Measurements from ENCODE around the gene PNMA8B.
A peak's percentile ranks its signal among the peaks of the same experiment; 100 is the strongest.

PNMA8B gene

DNA sequence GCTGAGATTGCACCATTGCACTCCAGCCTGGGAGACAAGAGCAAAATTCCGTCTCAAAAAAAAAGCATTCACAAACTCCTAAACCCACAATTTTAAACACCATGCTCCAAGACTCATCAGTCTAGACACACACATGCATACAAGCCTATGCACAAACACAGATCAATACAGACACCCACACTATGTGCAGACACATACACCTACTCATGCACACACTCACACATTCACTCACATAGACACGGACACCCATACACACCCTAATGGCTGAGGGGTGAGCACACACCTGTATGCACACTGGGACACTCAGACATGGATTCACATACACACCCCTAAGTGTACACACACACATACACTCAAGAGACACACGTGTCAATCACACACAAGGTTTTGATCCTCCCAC lies 9.3 kb downstream of the PNMA8B start:
- no peak for DNase-seq

DNA sequence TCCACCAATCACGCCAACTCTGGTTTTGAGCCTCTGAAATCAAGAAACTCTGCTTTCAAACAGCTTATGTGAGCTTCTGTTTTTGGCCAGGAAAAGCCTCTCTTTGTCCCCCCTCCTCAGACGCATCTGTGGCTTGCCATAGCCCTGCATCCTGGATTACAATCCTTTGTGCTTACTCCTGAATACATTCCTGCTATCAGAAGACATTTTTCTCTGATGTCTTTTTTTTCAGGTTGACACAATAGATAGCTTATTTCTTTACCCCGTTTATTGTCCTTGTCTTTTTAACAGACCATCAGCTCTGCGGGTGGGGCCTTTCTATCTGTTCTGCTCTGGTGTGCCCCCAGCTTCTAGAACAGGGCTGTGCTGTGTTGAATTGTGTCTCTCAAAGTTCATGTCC lies 11.0 kb downstream of the PNMA8B start:
- no peak for DNase-seq

- DNase-seq = no peak
These were observed 13.0 kb downstream of the PNMA8B start for GRCh38 chr19:46482631-46483030.

- DNase-seq = no peak
These were observed 13.7 kb downstream of the PNMA8B start for GRCh38 chr19:46481947-46482346.

GRCh38 chr19:46481223-46481848 lies 14.3 kb downstream of the PNMA8B start:
- no peak for DNase-seq

DNA sequence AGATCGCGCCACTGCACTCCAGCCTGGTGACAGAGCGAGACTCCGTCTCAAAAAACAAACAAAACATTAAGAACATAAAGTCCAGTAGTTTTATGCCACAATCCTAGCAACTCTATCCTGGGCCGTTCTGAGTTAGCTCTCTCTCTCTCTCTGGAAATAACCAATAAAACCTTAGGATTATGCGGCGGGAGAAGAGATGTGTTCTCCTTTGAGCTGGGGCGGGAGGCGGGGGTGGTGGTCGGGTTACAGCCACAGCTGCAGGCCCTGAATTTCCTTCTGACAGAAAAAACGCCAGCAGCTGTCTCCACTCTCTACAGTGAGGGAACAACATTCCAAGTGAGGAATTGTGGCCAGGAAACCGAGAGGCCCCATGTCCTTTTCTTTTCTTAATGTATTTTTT lies 15.3 kb downstream of the PNMA8B start:
- DNase-seq = no peak

- no peak for DNase-seq
These were observed 17.2 kb downstream of the PNMA8B start for GRCh38 chr19:46478356-46478986.

DNA sequence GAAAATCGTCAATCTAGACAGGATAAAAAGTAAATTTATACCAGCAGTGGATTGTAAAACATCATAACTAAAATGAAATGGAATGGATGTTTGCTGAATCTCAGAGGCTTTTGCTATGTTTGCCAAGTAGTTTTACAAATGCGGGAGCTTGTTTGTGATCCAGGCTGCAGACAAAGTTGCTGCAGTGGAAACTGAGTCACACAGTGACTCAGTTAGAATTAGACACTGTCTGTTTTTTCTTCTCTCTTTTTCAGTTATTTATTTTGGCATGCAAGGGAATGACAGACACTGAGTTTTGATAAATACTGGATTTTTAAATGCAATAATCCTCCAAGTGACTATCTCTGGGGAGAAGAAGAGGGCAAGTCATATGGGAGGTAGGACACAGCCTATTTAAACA lies 19.7 kb downstream of the PNMA8B start:
- no peak for DNase-seq

GRCh38 chr19:46474211-46474610 lies 21.5 kb downstream of the PNMA8B start:
- DNase-seq = no peak

DNA sequence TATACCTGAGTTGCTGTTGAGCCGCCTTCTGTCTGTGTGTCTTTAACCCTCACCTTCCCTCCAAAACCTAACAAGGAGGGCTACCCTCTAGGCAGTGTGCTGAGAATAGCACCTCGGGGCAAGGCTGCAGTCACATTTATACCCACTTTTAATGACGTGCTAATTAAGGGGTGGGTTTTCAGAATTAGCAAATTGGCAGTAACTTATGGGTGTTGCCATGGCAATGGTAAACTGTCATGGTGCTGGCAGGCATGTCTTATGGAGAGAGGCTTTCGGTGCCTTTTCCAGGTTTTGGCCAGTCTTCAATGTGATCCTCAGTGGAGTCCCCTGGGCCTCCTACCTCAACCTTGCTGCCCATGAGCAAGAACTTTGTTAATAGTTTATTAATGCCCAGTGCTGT lies 23.1 kb downstream of the PNMA8B start:
- DNase-seq = no peak

GRCh38 chr19:46471811-46472543 lies 23.7 kb downstream of the PNMA8B start:
- peak; percentile 2 for DNase-seq

- DNase-seq = peak; percentile 38
These were observed 24.4 kb downstream of the PNMA8B start, which contains the start of gene PNMA8A for GRCh38 chr19:46471116-46471733. TSS of gene PNMA8A (minus strand) at chr19:46471563. CDS start at chr19:46471035, 528 bp downstream.

DNA sequence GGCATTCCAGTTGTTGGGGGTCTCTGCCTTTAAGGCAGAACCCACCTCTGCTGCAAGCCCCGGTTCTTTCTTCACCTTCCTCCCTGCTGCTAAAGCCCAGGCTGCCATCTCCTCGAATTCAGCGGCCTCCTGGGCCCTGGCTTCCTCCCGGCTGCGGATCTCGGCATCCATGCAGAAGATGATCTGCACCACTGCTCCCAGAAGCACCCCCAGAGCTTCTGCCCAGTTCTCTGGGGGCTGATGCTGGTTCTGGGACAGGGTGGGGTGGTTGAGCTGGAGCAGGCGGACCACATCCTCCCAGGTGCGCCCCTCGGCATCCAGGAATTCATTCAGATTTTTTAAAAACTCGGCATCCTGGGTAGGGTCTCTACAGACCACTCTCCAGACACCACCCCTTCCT lies 25.3 kb downstream of the PNMA8B start:
- DNase-seq = no peak

GRCh38 chr19:46469541-46470185 lies 26.0 kb downstream of the PNMA8B start:
- no peak for DNase-seq

DNA sequence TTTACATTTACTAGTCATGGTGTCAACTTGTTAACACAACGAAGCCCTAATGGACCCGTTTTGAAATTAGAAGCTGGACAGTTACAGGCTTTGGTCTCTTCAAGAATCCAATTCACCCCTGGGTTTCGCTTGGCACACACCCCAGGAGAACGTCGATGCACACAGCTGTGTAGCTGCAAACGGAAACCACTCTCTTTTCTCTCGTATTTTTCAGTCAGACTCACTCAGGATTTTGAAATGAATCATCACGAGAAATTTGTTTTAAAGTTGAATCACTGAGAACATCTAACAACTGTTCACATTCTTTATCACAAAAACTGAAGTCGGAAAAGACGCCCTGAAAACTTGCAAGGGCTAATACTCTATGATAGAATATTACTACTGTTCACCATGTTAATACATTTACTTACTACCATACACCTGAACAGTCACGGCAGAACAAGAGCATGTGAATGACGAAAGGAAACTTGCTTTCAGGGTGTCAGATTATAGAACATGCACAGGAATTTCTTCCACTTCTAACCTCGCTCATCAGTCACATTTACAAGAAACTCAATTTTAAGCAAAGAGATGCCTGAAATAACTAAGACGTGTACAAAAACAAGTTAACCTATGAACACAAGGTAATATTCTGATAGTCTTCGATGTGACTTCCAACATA lies 29.0 kb downstream of the PNMA8B start:
- DNase-seq = no peak

DNA sequence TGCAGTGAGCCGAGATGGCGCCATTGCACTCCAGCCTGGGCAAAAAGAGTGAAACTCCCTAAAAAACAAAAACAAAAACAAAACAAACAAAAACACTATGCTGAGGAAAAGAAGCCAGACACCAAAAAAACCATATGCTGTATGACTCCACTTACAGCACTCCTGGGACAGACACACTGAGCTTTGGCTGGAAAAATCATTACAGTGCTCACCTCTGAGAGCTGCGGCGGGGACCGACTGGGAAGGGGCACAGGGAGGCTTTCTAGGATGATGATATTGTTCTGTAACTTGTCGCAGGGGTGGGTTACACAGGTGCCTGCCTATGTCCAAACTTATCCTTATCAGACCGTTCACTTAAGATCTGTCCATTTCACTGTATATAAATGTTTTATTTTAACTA lies 32.2 kb downstream of the PNMA8B start:
- DNase-seq = no peak

GRCh38 chr19:46461537-46461936 lies 34.1 kb downstream of the PNMA8B start:
- DNase-seq = no peak

DNA sequence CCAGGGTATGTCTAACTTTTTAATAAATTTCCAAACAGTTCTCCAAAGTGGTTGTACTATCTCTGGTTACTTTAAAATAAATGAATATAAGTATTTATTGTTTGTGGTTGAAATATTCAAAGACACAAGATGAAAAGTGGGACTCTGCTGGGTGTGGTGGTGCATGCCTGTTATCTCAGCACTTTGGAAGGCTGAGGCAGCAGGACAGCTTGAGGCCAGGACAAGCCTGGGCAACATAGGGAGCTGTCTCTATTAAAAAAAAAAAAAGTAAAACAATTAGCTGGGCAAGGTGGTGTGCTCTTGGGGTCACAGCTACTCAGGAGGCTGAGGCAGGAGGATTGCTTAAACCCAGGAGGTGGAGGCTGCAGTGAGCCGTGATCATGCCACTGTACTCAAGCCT lies 34.7 kb downstream of the PNMA8B start:
- DNase-seq = no peak

DNA sequence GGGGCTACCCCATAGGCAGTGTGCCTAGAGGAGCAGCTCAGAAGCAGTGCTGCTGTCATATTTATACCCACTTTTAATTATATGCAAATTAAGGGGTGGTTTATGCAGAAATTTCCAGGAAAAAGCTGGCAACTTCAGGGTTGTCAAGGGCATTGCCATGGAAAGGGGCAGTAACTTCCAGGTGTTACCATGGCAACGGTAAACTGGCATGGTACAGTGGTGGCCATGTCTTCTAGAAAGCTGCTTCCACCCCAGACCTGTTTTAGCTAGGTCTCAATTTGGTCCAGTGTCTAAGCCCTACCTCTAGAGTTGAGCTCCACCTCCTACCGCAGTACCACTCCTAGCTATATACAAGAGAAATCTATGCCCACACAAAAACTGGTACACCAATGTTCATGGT lies 35.6 kb downstream of the PNMA8B start:
- no peak for DNase-seq

DNA sequence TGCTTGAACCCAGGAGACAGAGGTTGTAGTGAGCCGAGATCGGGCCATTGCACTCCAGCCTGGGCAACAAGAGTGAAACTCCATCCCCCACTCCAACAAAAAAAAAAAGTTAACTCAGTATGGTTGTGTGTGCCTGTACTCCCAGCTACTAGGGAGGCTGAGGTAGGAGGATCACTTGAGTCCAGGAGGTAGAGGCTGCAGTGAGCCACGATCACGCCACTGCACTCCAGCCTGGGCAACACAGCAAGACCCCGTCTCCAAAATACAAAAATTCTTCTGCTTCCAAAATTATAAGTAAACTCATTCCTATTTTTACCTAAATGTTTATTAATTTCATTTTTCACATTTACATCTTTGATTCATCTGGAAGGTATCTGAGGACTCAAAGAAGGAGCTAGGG lies 38.7 kb downstream of the PNMA8B start:
- no peak for DNase-seq

- DNase-seq = no peak
These were observed 41.4 kb downstream of the PNMA8B start for GRCh38 chr19:46454244-46454643.

DNA sequence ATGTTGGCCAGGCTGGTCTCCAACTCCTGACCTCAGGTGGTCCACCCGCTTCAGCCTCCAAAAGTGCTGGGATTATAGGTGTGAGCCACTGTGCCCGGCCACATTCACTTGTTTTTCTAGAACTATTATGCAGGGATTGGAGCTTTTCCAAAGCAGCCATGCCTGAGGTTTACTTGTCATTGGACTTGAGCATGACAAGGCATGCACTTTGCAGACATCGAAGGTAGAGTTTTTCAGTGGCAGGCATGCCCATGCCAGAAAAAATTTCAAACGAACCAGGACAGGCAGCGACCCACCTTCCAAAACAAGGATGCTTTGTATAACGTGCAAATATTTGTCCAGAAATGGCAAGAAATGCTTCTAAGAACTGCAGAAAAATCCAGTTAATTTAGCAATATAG lies 42.0 kb downstream of the PNMA8B start:
- no peak for DNase-seq

DNA sequence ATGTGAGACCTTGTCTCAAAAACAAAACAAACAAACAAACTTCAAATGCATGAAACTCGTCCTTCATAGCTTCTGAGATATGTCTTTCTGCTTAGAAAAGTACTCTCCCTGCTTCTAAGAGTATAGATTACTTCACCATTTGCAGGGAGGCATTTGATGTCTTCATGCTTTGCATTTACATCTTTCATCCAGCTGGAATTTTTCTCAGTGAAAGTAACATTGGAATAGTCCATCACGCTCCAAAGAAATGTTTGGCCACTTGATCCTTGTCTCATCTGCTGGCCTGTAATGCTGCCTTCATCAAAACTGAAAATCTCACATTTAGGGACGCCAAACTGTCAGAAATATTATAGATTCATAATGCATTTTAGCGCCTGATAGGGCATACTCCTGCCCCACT lies 43.5 kb downstream of the PNMA8B start:
- DNase-seq = no peak

Data from NCI-H2029 treated with DMSO at 0.1 percent for 48 hours (cell line).